HEK293T (cell line): ENCODE measurements around the gene CRIP1.

Experiments used
- NFRKB ChIP-seq: fragments of 450-650 bp; IDR thresholded peaks from 2 replicates; pipeline ENCODE4 v1.6.1; 2016; ENCODE audit warnings: mild to moderate bottlenecking, moderate library complexity
- SUZ12 ChIP-seq: fragments of 450-650 bp; IDR thresholded peaks from 2 replicates; pipeline ENCODE4 v1.6.1; 2016; ENCODE audit warnings: mild to moderate bottlenecking

- TF ChIP-seq SUZ12 (no peak), NFRKB (no peak)
These were observed 5.6 kb upstream of the CRIP1 start for GRCh38 chr14:105480807-105481801.
